Liver (tissue), 9 donors: ENCODE results near the gene BOC. TPM values are rescaled to one million over a fixed set of nuclear protein-coding genes. Genes with fewer than 3 reads are reported as not detected.

ENCODE experiments used
- DNase-seq: peaks from one replicate; pipeline ENCODE4 v3.0.0-alpha.2; 2017; ENCODE audit warnings: low spot score
- H3K27ac ChIP-seq, 2 donors: one replicate each; pipeline ENCODE4 v1.7.0; 2013; ENCODE audit warnings: inconsistent platforms in 2 of 2, low read length in 2 of 2, control low read depth in 1 of 2, low read depth in 1 of 2, mild to moderate bottlenecking in 1 of 2
- H3K27me3 ChIP-seq, 4 donors: one replicate each; pipeline versions ENCODE4 v1.6.1 to v1.7.0; 2013; ENCODE audit warnings: low read length in 3 of 4, inconsistent platforms in 1 of 4, mild to moderate bottlenecking in 1 of 4, moderate library complexity in 1 of 4; ENCODE audit not compliant: control insufficient read depth in 4 of 4, insufficient read depth in 4 of 4
- H3K36me3 ChIP-seq, 4 donors: one replicate each; pipeline versions ENCODE4 v1.6.1 to v1.7.0; 2013; ENCODE audit warnings: low read length in 3 of 4, mild to moderate bottlenecking in 3 of 4, low read depth in 1 of 4, moderate library complexity in 1 of 4; ENCODE audit not compliant: control insufficient read depth in 4 of 4, insufficient read depth in 3 of 4
- H3K4me1 ChIP-seq, 4 donors: one replicate each; pipeline versions ENCODE4 v1.6.1 to v1.7.0; 2013; ENCODE audit warnings: low read length in 3 of 4, mild to moderate bottlenecking in 3 of 4, moderate library complexity in 1 of 4; ENCODE audit not compliant: control insufficient read depth in 4 of 4, insufficient read depth in 4 of 4
- H3K4me3 ChIP-seq, 3 donors: one replicate each; pipeline versions ENCODE4 v1.6.1 to v1.7.0; 2013; ENCODE audit warnings: low read length in 3 of 3, control low read depth in 1 of 3, low read depth in 1 of 3, mild to moderate bottlenecking in 1 of 3
- H3K9ac ChIP-seq, 2 donors: one replicate each; pipeline ENCODE4 v1.7.0; 2013; ENCODE audit warnings: low read length in 2 of 2, mild to moderate bottlenecking in 2 of 2, moderate library complexity in 2 of 2, control low read depth in 1 of 2, low read depth in 1 of 2
- H3K9me3 ChIP-seq, 4 donors: one replicate each; pipeline versions ENCODE4 v1.6.1 to v1.7.0; 2013; ENCODE audit warnings: low read length in 3 of 4; ENCODE audit not compliant: control insufficient read depth in 4 of 4
- FOXA1 ChIP-seq: IDR thresholded peaks from 2 replicates; pipeline ENCODE4 v1.6.1; 2016; ENCODE audit warnings: antibody characterized with exemption
- GABPA ChIP-seq, 2 donors: IDR thresholded peaks in 1 of 2; conservative IDR thresholded peaks in 1 of 2; 2 replicates each; pipeline ENCODE4 v1.6.1; 2016; ENCODE audit warnings: antibody characterized with exemption in 2 of 2, mild to moderate bottlenecking in 1 of 2, moderate library complexity in 1 of 2
- HNF4A ChIP-seq, 2 donors: conservative IDR thresholded peaks; 2 replicates each; pipeline ENCODE4 v1.6.1; 2016; ENCODE audit warnings: antibody characterized with exemption in 2 of 2, mild to moderate bottlenecking in 2 of 2
- NR2F2 ChIP-seq: IDR thresholded peaks from 2 replicates; pipeline ENCODE4 v1.6.1; 2016; ENCODE audit warnings: antibody characterized with exemption
- TAF1 ChIP-seq: conservative IDR thresholded peaks from 2 replicates; pipeline ENCODE4 v1.6.1; 2016; ENCODE audit warnings: antibody characterized with exemption, mild to moderate bottlenecking
- YY1 ChIP-seq: IDR thresholded peaks from 2 replicates; pipeline ENCODE4 v1.6.1; 2016; ENCODE audit warnings: antibody characterized with exemption, mild to moderate bottlenecking
- WGBS: extraction: QIAGEN DNeasy Blood & Tissue Kit; methylation state at CpG from one replicate; pipeline ENCODE4 v1.1.7; 2013; 5-methylcytosine and 5-hydroxymethylcytosine counted together
- polyA plus RNA-seq, 2 donors: library from polyadenylated mRNA; stranded (reverse) in 1 of 2; unstranded in 1 of 2; fragments of 200-250 nt in 1 of 2; fragments of >200 nt in 1 of 2; fragmentation: Nextera tagmentation in 1 of 2; extraction: Ambion mirVana in 1 of 2; gene quantifications; one replicate each; pipeline versions ENCODE4 v1.2.1 to v1.2.3, GENCODE V29; 2013 to 2015
- total RNA-seq, 2 donors: library from RNA; depleted of rRNA; stranded (reverse); fragments of >200 nt; gene quantifications; one replicate each; pipeline ENCODE4 v1.2.3, GENCODE V29; 2014
- TF ChIP-seq, protein P1 (sequence below): IDR thresholded peaks from 2 replicates; pipeline ENCODE4 v1.6.1; 2016; ENCODE audit warnings: antibody characterized with exemption
- TF ChIP-seq, protein P2 (sequence below): IDR thresholded peaks from 2 replicates; pipeline ENCODE4 v1.6.1; 2016; ENCODE audit warnings: antibody characterized with exemption, mild to moderate bottlenecking
- TF ChIP-seq, protein P3 (sequence below): fragments of 150-350 bp; IDR thresholded peaks from 2 replicates; pipeline ENCODE4 v1.5.1; 2017; ENCODE audit warnings: improper control_type of control experiment, low read depth, low read length; ENCODE audit not compliant: missing input control
- donor health status: healthy.
- donor health status: healthy.
- donor health status: healthy.
- donor health status: healthy.
- donor health status: healthy.

Gene BOC
- total and polyA plus RNA-seq, 4 donors: 0.31 to 1.5 (median 0.65) TPM; not detected in 1

DNA sequence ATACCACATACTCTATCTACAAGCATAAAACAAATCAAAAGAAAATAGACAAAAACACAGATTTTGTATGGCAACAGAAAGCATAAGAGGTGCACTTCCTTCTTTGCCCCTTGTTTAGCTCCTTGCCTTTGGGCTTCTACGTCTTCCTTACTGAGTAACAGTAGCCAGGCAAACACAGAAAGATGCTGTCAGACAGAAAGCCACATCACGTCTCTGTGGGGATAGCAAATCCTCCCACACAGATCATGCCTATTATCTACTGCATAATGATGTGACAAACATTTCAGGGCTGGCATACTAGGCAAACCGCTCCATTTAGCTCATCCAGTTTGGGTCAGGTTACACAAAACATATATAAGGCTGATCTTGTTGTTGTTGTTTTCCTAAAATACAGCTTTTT lies 92.7 kb downstream of the BOC start (continued):
- TF ChIP-seq, protein P1, sequence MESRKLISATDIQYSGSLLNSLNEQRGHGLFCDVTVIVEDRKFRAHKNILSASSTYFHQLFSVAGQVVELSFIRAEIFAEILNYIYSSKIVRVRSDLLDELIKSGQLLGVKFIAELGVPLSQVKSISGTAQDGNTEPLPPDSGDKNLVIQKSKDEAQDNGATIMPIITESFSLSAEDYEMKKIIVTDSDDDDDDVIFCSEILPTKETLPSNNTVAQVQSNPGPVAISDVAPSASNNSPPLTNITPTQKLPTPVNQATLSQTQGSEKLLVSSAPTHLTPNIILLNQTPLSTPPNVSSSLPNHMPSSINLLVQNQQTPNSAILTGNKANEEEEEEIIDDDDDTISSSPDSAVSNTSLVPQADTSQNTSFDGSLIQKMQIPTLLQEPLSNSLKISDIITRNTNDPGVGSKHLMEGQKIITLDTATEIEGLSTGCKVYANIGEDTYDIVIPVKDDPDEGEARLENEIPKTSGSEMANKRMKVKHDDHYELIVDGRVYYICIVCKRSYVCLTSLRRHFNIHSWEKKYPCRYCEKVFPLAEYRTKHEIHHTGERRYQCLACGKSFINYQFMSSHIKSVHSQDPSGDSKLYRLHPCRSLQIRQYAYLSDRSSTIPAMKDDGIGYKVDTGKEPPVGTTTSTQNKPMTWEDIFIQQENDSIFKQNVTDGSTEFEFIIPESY: no peak
- no peak for TF ChIP-seq NR2F2
- no peak for TF ChIP-seq HNF4A (conservative IDR thresholded peaks at IDR 0.05)

DNA sequence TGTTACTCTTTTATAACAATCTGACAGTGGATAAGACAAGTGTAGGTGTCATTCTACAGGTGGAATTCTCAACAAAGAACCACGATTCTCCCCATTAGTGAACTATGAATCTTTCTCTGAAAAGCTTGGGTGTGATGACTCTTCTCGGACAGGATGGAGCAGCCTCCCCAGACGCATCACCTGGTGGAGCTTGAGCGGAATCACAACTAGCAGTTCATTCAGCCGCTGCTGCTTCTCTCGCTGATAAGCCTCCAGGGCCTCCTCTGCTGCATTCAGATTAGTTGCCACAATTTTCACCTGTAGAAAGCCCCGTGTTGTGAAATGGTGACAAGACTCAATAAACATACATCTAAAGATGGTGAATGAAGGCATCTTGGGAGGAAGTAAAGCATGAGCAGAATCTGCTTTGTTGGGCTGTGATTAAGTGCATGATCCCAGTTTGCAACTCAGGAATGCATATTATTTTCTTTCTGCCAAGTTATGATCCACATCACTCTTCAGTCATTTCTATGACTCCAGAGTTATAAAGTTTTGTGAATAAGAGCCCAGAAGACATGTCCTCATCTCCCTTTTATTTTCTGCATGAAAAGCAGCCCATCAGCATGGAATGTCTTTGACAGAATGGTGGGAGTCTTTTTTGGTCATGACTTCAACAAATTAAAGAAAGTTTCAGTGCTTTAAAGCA lies 93.6 kb downstream of the BOC start:
- WGBS: 91% methylated on average over 7 of the region's 7 CpGs
- Histone ChIP-seq H3K36me3 (peaks cover 3 to 7% (median 5%) of the 10 kb centered on the region in 4 donors), H3K27me3 (no peaks in the 10 kb centered on the region), H3K4me1 (no peaks in the 10 kb centered on the region), H3K9ac (no peak overlapping the region), H3K27ac (no peak overlapping the region), H3K9me3 (no peaks in the 10 kb centered on the region), H3K4me3 (no peak overlapping the region)
- TF ChIP-seq FOXA1 (no peak), TAF1 (no peak), HNF4A (conservative IDR thresholded peaks at IDR 0.05) (no peak), YY1 (no peak)
- TF ChIP-seq, protein P1: no peak
- no peak for DNase-seq

DNA sequence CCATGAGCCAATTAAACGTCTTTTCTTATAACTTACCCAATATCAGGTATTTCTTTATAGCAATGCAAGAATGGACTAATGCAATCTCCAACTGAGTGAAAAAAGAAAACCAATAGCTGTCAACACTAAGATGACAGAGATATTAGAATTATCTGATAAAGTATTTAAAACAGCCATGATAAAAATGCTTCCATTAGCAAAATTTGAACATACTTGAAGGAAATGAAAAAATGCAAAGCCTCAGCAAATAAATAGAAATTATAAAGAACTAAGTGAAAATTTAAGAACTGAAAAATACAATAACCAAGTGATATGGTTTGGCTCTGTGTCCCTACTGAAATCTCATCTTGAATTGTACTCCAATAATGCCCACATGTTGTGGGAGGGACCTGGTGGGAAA lies 99.6 kb downstream of the BOC start:
- no peak overlapping the region for H3K27ac ChIP-seq
- DNase-seq: no peak
- peaks cover 0 to 6% (median 0%) of the 10 kb centered on the region in 4 donors for H3K36me3 ChIP-seq
- TF ChIP-seq, protein P2, sequence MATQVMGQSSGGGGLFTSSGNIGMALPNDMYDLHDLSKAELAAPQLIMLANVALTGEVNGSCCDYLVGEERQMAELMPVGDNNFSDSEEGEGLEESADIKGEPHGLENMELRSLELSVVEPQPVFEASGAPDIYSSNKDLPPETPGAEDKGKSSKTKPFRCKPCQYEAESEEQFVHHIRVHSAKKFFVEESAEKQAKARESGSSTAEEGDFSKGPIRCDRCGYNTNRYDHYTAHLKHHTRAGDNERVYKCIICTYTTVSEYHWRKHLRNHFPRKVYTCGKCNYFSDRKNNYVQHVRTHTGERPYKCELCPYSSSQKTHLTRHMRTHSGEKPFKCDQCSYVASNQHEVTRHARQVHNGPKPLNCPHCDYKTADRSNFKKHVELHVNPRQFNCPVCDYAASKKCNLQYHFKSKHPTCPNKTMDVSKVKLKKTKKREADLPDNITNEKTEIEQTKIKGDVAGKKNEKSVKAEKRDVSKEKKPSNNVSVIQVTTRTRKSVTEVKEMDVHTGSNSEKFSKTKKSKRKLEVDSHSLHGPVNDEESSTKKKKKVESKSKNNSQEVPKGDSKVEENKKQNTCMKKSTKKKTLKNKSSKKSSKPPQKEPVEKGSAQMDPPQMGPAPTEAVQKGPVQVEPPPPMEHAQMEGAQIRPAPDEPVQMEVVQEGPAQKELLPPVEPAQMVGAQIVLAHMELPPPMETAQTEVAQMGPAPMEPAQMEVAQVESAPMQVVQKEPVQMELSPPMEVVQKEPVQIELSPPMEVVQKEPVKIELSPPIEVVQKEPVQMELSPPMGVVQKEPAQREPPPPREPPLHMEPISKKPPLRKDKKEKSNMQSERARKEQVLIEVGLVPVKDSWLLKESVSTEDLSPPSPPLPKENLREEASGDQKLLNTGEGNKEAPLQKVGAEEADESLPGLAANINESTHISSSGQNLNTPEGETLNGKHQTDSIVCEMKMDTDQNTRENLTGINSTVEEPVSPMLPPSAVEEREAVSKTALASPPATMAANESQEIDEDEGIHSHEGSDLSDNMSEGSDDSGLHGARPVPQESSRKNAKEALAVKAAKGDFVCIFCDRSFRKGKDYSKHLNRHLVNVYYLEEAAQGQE: no peak
- TF ChIP-seq GABPA (IDR thresholded peaks at IDR 0.05 in 1 of 2, conservative IDR thresholded peaks at IDR 0.05 in 1 of 2): no peak
- TF ChIP-seq, protein P3, sequence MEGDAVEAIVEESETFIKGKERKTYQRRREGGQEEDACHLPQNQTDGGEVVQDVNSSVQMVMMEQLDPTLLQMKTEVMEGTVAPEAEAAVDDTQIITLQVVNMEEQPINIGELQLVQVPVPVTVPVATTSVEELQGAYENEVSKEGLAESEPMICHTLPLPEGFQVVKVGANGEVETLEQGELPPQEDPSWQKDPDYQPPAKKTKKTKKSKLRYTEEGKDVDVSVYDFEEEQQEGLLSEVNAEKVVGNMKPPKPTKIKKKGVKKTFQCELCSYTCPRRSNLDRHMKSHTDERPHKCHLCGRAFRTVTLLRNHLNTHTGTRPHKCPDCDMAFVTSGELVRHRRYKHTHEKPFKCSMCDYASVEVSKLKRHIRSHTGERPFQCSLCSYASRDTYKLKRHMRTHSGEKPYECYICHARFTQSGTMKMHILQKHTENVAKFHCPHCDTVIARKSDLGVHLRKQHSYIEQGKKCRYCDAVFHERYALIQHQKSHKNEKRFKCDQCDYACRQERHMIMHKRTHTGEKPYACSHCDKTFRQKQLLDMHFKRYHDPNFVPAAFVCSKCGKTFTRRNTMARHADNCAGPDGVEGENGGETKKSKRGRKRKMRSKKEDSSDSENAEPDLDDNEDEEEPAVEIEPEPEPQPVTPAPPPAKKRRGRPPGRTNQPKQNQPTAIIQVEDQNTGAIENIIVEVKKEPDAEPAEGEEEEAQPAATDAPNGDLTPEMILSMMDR: no peak
- H3K9me3 ChIP-seq: peaks cover 0 to 7% (median 0%) of the 10 kb centered on the region in 4 donors
- H3K4me1 ChIP-seq: no peaks in the 10 kb centered on the region
- no peak overlapping the region for H3K4me3 ChIP-seq
- no peak overlapping the region for H3K9ac ChIP-seq
- H3K27me3 ChIP-seq: no peaks in the 10 kb centered on the region
- 86% methylated on average over 1 of the region's 1 CpG for WGBS
